K562 (cell line): ENCODE measurements around the gene ZNF665. TPM values are rescaled to one million over a fixed set of nuclear protein-coding genes. Genes with fewer than 3 reads are reported as not detected.

Experiments
- C11orf30 ChIP-seq: fragments of 450-650 bp; IDR thresholded peaks from 2 replicates; pipeline ENCODE4 v1.6.1; 2016; ENCODE audit warnings: low read depth, mild to moderate bottlenecking
- CEBPZ ChIP-seq: fragments of 150-350 bp; IDR thresholded peaks from 2 replicates; pipeline ENCODE4 v1.6.1; 2014; ENCODE audit warnings: low read depth, mild to moderate bottlenecking, low read length, borderline replicate concordance
- CHAMP1 ChIP-seq: fragments of 450-650 bp; IDR thresholded peaks from 2 replicates; pipeline ENCODE4 v1.6.1; 2016; ENCODE audit warnings: mild to moderate bottlenecking
- CREBBP ChIP-seq: IDR thresholded peaks from one replicate; pipeline ENCODE4 v1.6.1; 2012; ENCODE audit warnings: low read depth, mild to moderate bottlenecking, control low read depth, inconsistent platforms, low read length
- HMGXB4 ChIP-seq: sonication (generic); formaldehyde crosslinking; IDR thresholded peaks from 2 replicates; pipeline ENCODE4 v1.8.1; 2023; ENCODE audit warnings: mild to moderate bottlenecking, missing genetic modification reagents
- LCOR ChIP-seq: sonication (generic); formaldehyde crosslinking; IDR thresholded peaks from 2 replicates; pipeline ENCODE4 v1.8.0; 2022; ENCODE audit warnings: mild to moderate bottlenecking, missing genetic modification reagents
- RNF2 ChIP-seq: sonication (generic); IDR thresholded peaks from 2 replicates; pipeline ENCODE4 v1.6.1; 2016
- RREB1 ChIP-seq: fragments of 250-450 bp; sonication (Bioruptor Pico); IDR thresholded peaks from 2 replicates; pipeline ENCODE4 v1.4.0; 2020
- polyA plus RNA-seq, 8 experiments: library from polyadenylated mRNA; depleted of rRNA in 4 of 8; stranded (reverse) in 5 of 8; unstranded in 3 of 8; fragments of >200 nt; fragmentation: Nextera tagmentation in 2 of 8; fragmentation: Illumina TruSeq in 1 of 8; extraction: Ambion mirVana in 2 of 8; extraction: Trizol in 1 of 8; gene quantifications; 2 replicates each; pipeline versions ENCODE4 v1.2.1 to v1.2.3, GENCODE V29; 2011 to 2014; ENCODE audit warnings: inconsistent platforms in 1 of 8, missing spikeins in 1 of 8
- total RNA-seq, 7 experiments: library from RNA; depleted of rRNA in 6 of 7; stranded (reverse); fragments of >200 nt in 6 of 7; fragmentation: Illumina TruSeq in 2 of 7; extraction: Trizol in 2 of 7; gene quantifications; 2 replicates each; pipeline versions ENCODE4 v1.2.1 to v1.2.3, GENCODE V29; 2011 to 2021; ENCODE audit warnings: low replicate concordance in 1 of 7

ZNF665 gene
- total and polyA plus RNA-seq, 9 of the 15 experiments (the other 6 are each of a cell fraction or from before 2014, with no cell fraction given): 1.9 to 7.6 (median 2.8) TPM

GRCh38 chr19:53161123-53161522, 32.0 kb downstream of the ZNF665 start (continued):
- TF ChIP-seq C11orf30 (no peak), CHAMP1 (peak; percentile 94), RNF2 (peak; percentile 84; the same call in 1 of the 2 replicates), CEBPZ (no peak), CREBBP (no peak), HMGXB4 (CRISPR knock-in tag) (no peak), RREB1 (CRISPR knock-in tag) (no peak), LCOR (no peak)
